ENCODE measurements around the gene THOC6.
"Not testable (repeated sequence)": the region's sequence is repeated elsewhere in the genome, so short reads cannot be mapped to it uniquely, and the experiment has no call there.

The THOC6 gene

DNA sequence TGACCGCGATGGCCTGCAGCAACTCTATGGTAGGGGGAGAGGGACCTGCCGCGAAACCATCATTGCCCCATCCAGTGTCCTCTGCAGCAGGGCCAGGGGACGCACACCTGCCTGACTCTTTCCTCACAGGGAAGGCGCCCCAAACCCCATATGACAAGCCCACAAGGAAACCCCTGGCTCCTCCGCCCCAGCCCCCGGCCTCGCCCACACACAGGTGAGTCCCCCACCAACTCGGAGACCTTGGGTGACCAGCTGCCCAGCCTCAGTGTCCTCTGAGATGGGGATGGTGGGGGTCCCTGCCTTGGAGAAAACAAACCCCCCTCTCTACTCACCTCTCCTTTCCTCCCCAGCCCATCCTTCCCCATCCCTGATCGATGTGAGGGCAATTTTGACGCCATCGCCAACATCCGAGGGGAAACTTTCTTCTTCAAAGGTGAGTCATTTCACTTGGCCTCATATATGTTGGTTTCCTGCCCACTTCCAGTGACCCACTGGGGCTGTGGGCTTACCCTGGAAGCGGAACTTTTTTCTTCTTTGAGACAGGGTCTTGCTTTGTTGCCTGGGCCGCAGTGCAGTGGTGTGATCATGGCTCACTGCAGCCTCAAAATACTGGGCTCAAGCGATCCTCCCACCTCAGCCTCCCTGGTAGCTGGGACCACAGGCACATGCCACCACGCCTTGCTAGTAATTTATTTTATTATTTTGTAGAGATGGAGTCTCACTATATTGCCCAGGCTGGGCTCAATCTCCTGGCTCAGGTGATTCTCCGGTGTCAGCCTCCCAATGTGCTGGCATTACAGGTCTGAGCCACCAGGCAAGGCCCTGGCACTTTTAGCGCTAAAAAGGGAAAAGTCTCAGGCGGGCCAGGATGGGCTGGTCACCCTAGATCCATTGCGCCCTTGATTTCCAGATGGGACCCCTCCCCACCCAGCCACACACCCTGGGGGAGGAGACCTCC, 33.6 kb downstream of the THOC6 start:
- no peak for DNase-seq

DNA sequence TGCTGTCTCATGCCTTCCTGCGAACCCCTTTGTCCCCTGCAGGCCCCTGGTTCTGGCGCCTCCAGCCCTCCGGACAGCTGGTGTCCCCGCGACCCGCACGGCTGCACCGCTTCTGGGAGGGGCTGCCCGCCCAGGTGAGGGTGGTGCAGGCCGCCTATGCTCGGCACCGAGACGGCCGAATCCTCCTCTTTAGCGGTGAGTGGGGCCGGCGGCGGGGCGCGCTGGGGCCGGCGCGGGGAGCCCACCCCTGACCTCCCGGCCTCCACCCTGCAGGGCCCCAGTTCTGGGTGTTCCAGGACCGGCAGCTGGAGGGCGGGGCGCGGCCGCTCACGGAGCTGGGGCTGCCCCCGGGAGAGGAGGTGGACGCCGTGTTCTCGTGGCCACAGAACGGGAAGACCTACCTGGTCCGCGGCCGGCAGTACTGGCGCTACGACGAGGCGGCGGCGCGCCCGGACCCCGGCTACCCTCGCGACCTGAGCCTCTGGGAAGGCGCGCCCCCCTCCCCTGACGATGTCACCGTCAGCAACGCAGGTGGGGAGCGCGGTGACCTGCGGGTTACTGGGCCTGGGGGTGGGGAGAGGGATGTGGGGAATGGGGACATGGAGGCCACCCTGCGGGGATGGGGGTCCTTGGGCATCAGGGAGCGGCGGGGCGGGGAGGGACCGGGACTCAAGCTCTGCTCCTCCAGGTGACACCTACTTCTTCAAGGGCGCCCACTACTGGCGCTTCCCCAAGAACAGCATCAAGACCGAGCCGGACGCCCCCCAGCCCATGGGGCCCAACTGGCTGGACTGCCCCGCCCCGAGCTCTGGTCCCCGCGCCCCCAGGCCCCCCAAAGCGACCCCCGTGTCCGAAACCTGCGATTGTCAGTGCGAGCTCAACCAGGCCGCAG, 34.5 kb downstream of the THOC6 start:
- peak; percentile 45 for DNase-seq

DNA sequence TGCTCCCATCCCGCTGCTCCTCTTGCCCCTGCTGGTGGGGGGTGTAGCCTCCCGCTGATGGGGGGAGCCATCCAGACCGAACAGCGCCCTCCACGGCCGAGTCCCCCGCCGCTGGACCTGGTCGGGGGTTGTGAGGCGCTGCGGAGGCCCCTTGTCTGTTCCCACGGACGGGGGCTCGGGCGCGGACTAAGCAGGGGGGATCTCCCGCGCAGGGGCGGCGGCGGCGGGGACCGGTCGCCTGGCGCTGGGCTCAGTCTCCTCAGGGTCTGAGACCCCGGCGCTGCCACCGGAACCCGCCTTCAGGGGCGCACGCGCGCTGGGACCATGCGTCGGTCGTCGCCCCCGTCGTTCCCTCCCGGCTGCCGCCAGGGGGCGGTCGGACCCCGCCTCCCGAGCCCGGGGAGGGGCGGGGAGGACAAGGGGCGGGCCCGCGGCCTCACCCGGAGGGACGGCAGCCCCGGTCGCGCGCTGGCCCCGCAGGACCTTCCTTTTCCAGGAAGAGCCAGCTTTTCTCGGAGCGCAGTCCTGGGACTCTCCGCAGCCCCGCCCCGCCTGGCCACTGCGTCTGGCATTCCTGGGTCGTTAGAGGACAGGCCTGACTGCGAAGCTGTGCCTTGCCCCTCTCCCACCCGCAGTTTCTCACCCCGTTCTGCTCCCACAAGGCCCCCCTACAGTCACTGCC, 35.3 kb downstream of the THOC6 start:
- peak; percentile 85 for DNase-seq

DNA sequence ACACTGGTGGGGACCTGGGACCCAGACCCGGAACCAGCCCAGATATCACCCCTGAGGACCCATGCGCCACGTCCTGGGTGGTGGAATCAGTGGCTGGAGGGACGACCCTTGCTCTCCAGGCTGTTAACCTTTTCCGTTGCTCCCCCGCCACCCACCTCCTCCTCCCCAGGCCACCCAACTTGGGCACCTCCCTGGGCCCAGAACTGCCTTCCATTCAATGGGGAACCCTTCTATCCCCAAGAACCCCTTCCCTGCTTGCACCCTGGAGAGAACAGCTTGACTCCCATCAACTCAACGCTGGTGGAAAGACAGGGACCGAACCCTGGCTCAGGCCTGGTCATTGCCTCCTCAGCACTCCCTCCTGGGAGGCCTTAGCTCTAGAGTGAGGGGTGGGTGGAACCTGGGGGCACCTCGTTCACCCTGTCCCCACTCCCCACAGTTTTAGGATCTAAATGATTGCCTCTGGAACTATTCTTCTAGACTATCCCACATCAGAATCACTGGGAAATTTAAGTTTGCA, 35.9 kb downstream of the THOC6 start:
- no peak for DNase-seq

GRCh38 chr16:3060339-3061127, 36.7 kb downstream of the THOC6 start:
- no peak for DNase-seq

DNA sequence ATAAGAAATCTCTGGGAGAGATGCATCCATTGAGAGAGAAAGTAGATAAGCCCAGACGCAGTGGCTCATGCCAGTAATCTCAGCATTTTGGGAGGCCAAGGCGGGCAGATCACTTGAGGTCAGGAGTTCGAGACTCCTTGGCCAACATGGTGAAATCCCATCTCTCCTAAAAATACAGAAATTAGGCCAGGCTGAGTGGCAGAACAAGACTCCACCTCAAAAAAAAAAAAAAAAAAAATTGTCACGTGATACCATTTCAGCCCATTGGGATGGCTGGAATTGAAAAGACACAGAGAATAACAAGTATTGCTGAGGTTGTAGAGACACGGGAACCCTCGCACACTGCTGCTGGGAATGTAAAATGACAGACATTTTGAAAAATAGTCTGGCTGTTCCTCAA, 38.7 kb downstream of the THOC6 start:
- DNase-seq, result no peak

DNA sequence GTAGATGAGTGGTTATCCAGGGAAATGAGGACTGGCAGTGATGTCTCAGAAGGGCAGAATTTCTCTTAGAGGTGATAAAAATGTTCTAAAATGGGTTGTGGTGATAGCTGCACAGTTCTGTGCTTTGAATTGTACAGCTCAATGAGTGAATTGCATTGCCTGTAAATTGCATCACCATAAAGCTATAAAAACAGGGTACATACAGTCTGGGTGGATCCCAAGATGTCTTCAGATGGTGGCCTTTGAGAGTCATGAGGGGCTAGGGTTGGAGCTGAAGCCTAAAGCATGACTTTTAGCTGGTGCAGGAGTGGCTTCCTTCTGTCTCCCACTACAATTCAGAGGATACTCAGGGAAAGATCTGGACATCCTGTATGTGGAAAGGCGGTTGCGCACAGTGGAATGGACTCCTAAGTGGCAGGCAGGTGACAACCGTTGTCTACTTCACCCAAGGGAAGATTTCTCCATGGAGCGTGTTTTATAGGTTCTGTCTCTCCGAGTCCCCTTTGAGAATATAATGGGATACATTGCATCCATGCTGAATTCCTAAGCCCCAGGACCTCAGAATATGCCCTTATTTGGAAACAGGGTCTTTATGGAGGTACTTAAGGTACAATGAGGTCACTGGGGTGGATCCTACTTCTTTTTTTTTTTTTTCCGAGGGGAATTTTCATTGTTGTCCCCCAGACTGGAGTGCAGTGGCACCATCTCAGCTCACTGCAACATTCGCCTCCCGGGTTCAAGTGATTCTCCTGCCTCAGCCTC, 40.0 kb downstream of the THOC6 start:
- no peak for DNase-seq

- DNase-seq, result peak; percentile 62
Measured at GRCh38 chr16:3065069-3065741, 41.4 kb downstream of the THOC6 start, which contains the start of gene IL32. IL32 (plus strand) TSS chr16:3065640; CDS start chr16:3065812, 172 bp downstream.

- DNase-seq, result no peak
Measured at GRCh38 chr16:3065742-3066439, 42.1 kb downstream of the THOC6 start.

- DNase-seq, result no peak
Measured at GRCh38 chr16:3066440-3066748, 42.6 kb downstream of the THOC6 start.

GRCh38 chr16:3068487-3068886, 44.7 kb downstream of the THOC6 start:
- no peak for DNase-seq

- not testable (repeated sequence) for DNase-seq
Measured at GRCh38 chr16:3069146-3069545, 45.3 kb downstream of the THOC6 start.

DNA sequence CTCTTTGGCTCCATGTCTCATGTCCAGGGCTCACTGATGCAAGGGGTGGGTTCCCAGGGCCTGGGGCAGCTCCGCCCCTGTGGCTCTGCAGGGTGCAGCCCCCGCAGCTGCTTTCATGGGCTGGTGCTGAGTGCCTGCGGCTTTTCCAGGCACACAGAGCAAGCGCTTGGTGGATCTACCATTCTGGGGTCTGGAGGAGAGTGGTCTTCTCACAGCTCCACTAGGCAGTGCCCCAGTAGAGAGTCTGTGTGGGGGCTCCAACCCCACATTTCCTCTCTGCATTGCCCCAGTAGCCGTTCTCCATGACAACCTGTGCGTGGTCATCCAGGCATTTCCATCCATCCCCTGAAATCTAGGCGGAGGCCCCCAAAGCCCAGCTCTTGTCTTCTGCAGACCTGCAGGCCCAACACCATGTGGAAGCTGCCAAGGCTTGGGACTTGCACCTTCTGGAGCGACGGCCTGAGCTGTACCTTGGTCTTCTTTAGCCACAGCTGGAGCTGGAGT, 46.8 kb downstream of the THOC6 start:
- no peak for DNase-seq

DNA sequence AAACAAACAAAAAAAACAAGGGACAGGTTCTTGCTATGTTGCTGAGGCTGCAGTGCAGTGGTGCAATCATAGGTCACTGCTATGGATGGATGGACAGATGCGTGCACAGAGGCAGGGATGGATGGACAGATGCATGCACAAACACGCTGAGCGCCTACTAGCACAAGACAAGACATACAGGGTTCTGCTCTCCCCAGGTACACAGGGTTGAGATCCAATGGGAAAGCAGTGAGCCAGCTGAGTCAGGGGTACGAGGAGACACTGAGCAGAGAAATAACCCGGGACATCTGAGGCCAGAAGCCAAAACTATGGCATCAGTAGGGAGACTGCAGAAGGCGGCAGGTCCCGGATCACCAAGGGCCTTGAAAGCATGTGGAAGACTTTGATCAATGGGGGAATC, 47.8 kb downstream of the THOC6 start:
- no peak for DNase-seq

DNA sequence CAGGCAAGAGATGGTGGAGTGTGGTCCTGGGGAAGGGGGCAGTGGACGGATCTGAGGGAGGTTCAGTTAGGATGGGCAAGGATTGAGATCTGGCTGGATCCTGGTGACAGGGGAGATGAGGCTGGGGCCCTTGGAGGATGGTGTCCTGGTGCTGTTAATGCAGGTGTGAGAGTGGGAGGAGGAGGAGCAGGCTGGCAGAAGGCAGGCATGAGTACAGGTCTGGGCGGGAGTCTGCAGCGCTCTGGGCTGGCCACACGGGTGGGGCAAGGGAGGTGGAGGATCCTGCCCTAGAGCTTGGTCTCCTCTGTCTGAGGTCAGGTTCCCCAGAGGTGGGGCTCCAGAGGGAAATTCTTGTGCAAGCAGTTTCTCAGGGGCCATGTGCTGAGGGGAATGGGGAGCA, 48.3 kb downstream of the THOC6 start:
- not testable (repeated sequence) for DNase-seq

GRCh38 chr16:3072576-3073263, 48.9 kb downstream of the THOC6 start:
- not testable (repeated sequence) for DNase-seq

GRCh38 chr16:3073448-3073847, 49.6 kb downstream of the THOC6 start:
- DNase-seq, result no peak

GRCh38 chr16:3074860-3075522, 51.2 kb downstream of the THOC6 start:
- DNase-seq, result no peak

GRCh38 chr16:3075523-3075915, 51.7 kb downstream of the THOC6 start:
- DNase-seq, result no peak
